Adrenal gland (tissue), 5 donors: Measurements from ENCODE around the gene SLC2A9.

Experiments used
- POLR2A ChIP-seq, 2 donors: fragments of 450-650 bp; IDR thresholded peaks; one replicate each; pipeline ENCODE4 v1.6.1; 2017; ENCODE audit warnings: antibody characterized with exemption in 2 of 2, mild to moderate bottlenecking in 2 of 2, moderate library complexity in 1 of 2
- TF ChIP-seq, protein P1 (sequence below), 6 experiments: fragments of 450-650 bp in 4 of 6; fragments of 200-600 bp in 2 of 6; sonication (generic) in 1 of 6; IDR thresholded peaks; 1 replicate in 5 of 6; 2 replicates in 1 of 6; pipeline versions ENCODE4 v1.5.1 to v1.8.0; 2016 to 2021; ENCODE audit warnings: antibody characterized with exemption in 6 of 6, mild to moderate bottlenecking in 2 of 6, moderate library complexity in 1 of 6
- donor health status: DM: no; HTN: no; CAD: no.

DNA sequence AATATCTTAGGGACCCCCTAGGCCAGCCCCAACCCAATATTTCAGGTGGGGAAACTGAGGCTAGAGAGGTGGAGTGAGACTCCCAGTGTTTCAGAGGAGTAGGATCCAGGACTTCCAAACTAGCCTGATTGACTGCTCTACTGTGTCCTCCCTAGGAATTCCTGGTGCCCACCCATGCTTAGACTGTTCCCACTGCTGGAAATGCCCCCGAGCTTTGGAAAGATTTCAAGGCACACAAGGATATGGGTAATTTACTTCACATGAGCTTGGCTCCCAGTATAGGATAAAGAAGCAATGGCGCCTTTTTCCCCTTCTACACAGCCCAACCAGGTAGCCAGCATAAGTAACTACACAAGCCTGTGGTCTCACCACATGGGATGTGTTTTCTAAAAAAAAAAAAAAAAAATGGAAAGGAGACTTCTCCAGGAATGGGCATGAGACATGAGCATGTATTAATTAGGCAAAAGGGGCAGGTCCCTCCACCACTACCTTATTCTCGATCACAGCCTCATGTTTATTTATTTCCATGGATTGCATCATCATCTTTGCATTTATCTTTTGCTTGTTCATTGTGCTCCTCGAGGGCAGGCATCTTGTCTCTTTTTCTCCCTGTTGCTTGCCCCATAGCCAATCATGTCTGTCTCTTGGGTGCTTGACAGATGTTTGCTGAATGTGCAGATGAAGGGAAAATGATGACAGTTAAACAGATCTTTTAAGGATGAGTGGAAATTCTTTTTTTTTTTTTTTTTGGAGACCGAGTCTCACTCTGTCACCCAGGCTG lies 173.1 kb downstream of the SLC2A9 start:
- TF ChIP-seq, protein P1, sequence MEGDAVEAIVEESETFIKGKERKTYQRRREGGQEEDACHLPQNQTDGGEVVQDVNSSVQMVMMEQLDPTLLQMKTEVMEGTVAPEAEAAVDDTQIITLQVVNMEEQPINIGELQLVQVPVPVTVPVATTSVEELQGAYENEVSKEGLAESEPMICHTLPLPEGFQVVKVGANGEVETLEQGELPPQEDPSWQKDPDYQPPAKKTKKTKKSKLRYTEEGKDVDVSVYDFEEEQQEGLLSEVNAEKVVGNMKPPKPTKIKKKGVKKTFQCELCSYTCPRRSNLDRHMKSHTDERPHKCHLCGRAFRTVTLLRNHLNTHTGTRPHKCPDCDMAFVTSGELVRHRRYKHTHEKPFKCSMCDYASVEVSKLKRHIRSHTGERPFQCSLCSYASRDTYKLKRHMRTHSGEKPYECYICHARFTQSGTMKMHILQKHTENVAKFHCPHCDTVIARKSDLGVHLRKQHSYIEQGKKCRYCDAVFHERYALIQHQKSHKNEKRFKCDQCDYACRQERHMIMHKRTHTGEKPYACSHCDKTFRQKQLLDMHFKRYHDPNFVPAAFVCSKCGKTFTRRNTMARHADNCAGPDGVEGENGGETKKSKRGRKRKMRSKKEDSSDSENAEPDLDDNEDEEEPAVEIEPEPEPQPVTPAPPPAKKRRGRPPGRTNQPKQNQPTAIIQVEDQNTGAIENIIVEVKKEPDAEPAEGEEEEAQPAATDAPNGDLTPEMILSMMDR (IDR thresholded peaks at IDR 0.05): no peak
- no peak for TF ChIP-seq POLR2A (IDR thresholded peaks at IDR 0.05)
